ENCODE measurements around the gene COPS4.
"Not testable (repeated sequence)": the region's sequence is repeated elsewhere in the genome, so short reads cannot be mapped to it uniquely, and the experiment has no call there.

The COPS4 gene

GRCh38 chr4:83003044-83003791 is 31.8 kb upstream of the COPS4 start:
- H3K4me1 ChIP-seq (ENCODE audit: control insufficient read depth, insufficient read depth, low read depth, low read length); H3K4ac ChIP-seq (ENCODE audit: low read depth in 1 of 2, low read length in 2 of 2): not testable (repeated sequence)
- WGBS: 88% methylated on average over 11 of the region's 14 CpGs

GRCh38 chr4:83009529-83009928 is 25.5 kb upstream of the COPS4 start:
- no peak overlapping the region for H2AK5ac ChIP-seq (ENCODE audit: low read length, severe bottlenecking)
- H3K27ac ChIP-seq (ENCODE audit: low read length, poor library complexity, severe bottlenecking): no peak overlapping the region
- H3K9ac ChIP-seq (ENCODE audit: low read length): peak overlapping the region; percentile 99
- H3K79me1 ChIP-seq (replicated peaks; ENCODE audit: low read length, poor library complexity, severe bottlenecking): peaks cover 11% of the 10 kb centered on the region
- DNase-seq: peak; percentile 51
- peaks cover 2% of the 10 kb centered on the region for H3K4me1 ChIP-seq (ENCODE audit: control insufficient read depth, insufficient read depth, low read depth, low read length)
- H3K27me3 ChIP-seq (ENCODE audit: control insufficient read depth in 1 of 2, insufficient read depth in 1 of 2, low read length in 2 of 2): no peaks in the 10 kb centered on the region
- H2BK5ac ChIP-seq (ENCODE audit: low read depth, low read length, poor library complexity, severe bottlenecking): no peak overlapping the region
- H2BK15ac ChIP-seq (ENCODE audit: low read depth, poor library complexity, severe bottlenecking): no peak overlapping the region
- no peak overlapping the region for H4K8ac ChIP-seq (ENCODE audit: low read length)
- H3K9me3 ChIP-seq (ENCODE audit: control insufficient read depth, low read length): no peaks in the 10 kb centered on the region
- WGBS: 85% methylated on average over 2 of the region's 3 CpGs
- H3K4me3 ChIP-seq (ENCODE audit: insufficient read depth in 1 of 2, low read depth in 1 of 2, low read length in 2 of 2): peak overlapping the region in 1 of 2 experiments; percentile 95
- H3K4me2 ChIP-seq (ENCODE audit: low read length, poor library complexity, severe bottlenecking): peak overlapping the region; percentile 93
- no peak overlapping the region for H2BK120ac ChIP-seq (ENCODE audit: low read depth, low read length)
- no peak overlapping the region for H2BK12ac ChIP-seq (ENCODE audit: low read length in 2 of 2)
- H3K36me3 ChIP-seq (ENCODE audit: control insufficient read depth in 1 of 2, insufficient read depth in 2 of 2, low read depth in 1 of 2, low read length in 2 of 2): no peaks in the 10 kb centered on the region
- no peak overlapping the region for H3K18ac ChIP-seq (ENCODE audit: low read depth in 1 of 2, low read length in 2 of 2)
- H2AFZ ChIP-seq (ENCODE audit: low read depth, low read length): no peak overlapping the region
- no peak overlapping the region for H3K14ac ChIP-seq (ENCODE audit: low read length in 2 of 2)
- no peak overlapping the region for H4K91ac ChIP-seq (ENCODE audit: low read length)
- H3K23ac ChIP-seq (ENCODE audit: low read length in 2 of 2): no peak overlapping the region
- H3K4ac ChIP-seq (ENCODE audit: low read depth in 1 of 2, low read length in 2 of 2): no peak overlapping the region

More at GRCh38 chr4:83003044-83003791, 31.8 kb upstream of the COPS4 start:
- not testable (repeated sequence) for H3K14ac ChIP-seq (ENCODE audit: low read length in 2 of 2); H3K27ac ChIP-seq (ENCODE audit: low read length, poor library complexity, severe bottlenecking); H2BK15ac ChIP-seq (ENCODE audit: low read depth, poor library complexity, severe bottlenecking); H3K18ac ChIP-seq (ENCODE audit: low read depth in 1 of 2, low read length in 2 of 2); H3K23ac ChIP-seq (ENCODE audit: low read length in 2 of 2); H2BK120ac ChIP-seq (ENCODE audit: low read depth, low read length); H2AFZ ChIP-seq (ENCODE audit: low read depth, low read length); H2BK5ac ChIP-seq (ENCODE audit: low read depth, low read length, poor library complexity, severe bottlenecking); H3K9ac ChIP-seq (ENCODE audit: low read length); H4K91ac ChIP-seq (ENCODE audit: low read length); H3K27me3 ChIP-seq (ENCODE audit: control insufficient read depth in 1 of 2, insufficient read depth in 1 of 2, low read length in 2 of 2); H3K4me2 ChIP-seq (ENCODE audit: low read length, poor library complexity, severe bottlenecking); H3K4me3 ChIP-seq (ENCODE audit: insufficient read depth in 1 of 2, low read depth in 1 of 2, low read length in 2 of 2); H2BK12ac ChIP-seq (ENCODE audit: low read length in 2 of 2); H4K8ac ChIP-seq (ENCODE audit: low read length); H3K9me3 ChIP-seq (ENCODE audit: control insufficient read depth, low read length); H3K36me3 ChIP-seq (ENCODE audit: control insufficient read depth in 1 of 2, insufficient read depth in 2 of 2, low read depth in 1 of 2, low read length in 2 of 2); H2AK5ac ChIP-seq (ENCODE audit: low read length, severe bottlenecking); DNase-seq
- peaks cover 31% of the 10 kb centered on the region for H3K79me1 ChIP-seq (replicated peaks; ENCODE audit: low read length, poor library complexity, severe bottlenecking)

- no peaks in the 10 kb centered on the region for H3K27me3 ChIP-seq (ENCODE audit: control insufficient read depth in 1 of 2, insufficient read depth in 1 of 2, low read length in 2 of 2)
- peak overlapping the region; percentile 82 for H3K27ac ChIP-seq (ENCODE audit: low read length, poor library complexity, severe bottlenecking)
- no peaks in the 10 kb centered on the region for H3K36me3 ChIP-seq (ENCODE audit: control insufficient read depth in 1 of 2, insufficient read depth in 2 of 2, low read depth in 1 of 2, low read length in 2 of 2)
These were observed 24.9 kb upstream of the COPS4 start for GRCh38 chr4:83010111-83010521.

GRCh38 chr4:83010522-83011318 is 24.3 kb upstream of the COPS4 start, which contains the start of gene LIN54:
LIN54 (minus strand) TSS chr4:83010823; CDS start chr4:82984844, 25,979 bp downstream.
- Histone ChIP-seq H3K36me3 (ENCODE audit: control insufficient read depth in 1 of 2, insufficient read depth in 2 of 2, low read depth in 1 of 2, low read length in 2 of 2) (no peaks in the 10 kb centered on the region), H2BK120ac (ENCODE audit: low read depth, low read length) (no peak within 1 kb of the TSS), H3K23ac (ENCODE audit: low read length in 2 of 2) (no peak within 1 kb of the TSS), H3K4me2 (ENCODE audit: low read length, poor library complexity, severe bottlenecking) (peak within 1 kb of the TSS; percentile 98), H3K4me1 (ENCODE audit: control insufficient read depth, insufficient read depth, low read depth, low read length) (peaks cover 2% of the 10 kb centered on the region), H3K4ac (ENCODE audit: low read depth in 1 of 2, low read length in 2 of 2) (peak within 1 kb of the TSS in 1 of 2 experiments; percentile 41), H3K27ac (ENCODE audit: low read length, poor library complexity, severe bottlenecking) (peak within 1 kb of the TSS; percentile 82), H3K9ac (ENCODE audit: low read length) (peak within 1 kb of the TSS; percentile 99), H4K91ac (ENCODE audit: low read length) (no peak within 1 kb of the TSS), H3K27me3 (ENCODE audit: control insufficient read depth in 1 of 2, insufficient read depth in 1 of 2, low read length in 2 of 2) (no peaks in the 10 kb centered on the region), H3K4me3 (ENCODE audit: insufficient read depth in 1 of 2, low read depth in 1 of 2, low read length in 2 of 2) (peak within 1 kb of the TSS; percentile 78 to 95), H4K8ac (ENCODE audit: low read length) (peak within 1 kb of the TSS; percentile 49), H3K18ac (ENCODE audit: low read depth in 1 of 2, low read length in 2 of 2) (peak within 1 kb of the TSS; percentile 71 to 73), H2BK15ac (ENCODE audit: low read depth, poor library complexity, severe bottlenecking) (peak within 1 kb of the TSS; percentile 89), H3K9me3 (ENCODE audit: control insufficient read depth, low read length) (no peaks in the 10 kb centered on the region), H2BK12ac (ENCODE audit: low read length in 2 of 2) (no peak within 1 kb of the TSS), H2AFZ (ENCODE audit: low read depth, low read length) (peak within 1 kb of the TSS; percentile 71), H2BK5ac (ENCODE audit: low read depth, low read length, poor library complexity, severe bottlenecking) (no peak within 1 kb of the TSS), H3K14ac (ENCODE audit: low read length in 2 of 2) (peak within 1 kb of the TSS in 1 of 2 experiments; percentile 48), H3K79me1 (replicated peaks; ENCODE audit: low read length, poor library complexity, severe bottlenecking) (peaks cover 7% of the 10 kb centered on the region), H2AK5ac (ENCODE audit: low read length, severe bottlenecking) (no peak within 1 kb of the TSS)
- DNase-seq: peak; percentile 89
- WGBS: under 1% methylated on average over 35 of the region's 54 CpGs

More at GRCh38 chr4:83010111-83010521, 24.9 kb upstream of the COPS4 start:
- Histone ChIP-seq H3K79me1 (replicated peaks; ENCODE audit: low read length, poor library complexity, severe bottlenecking) (peaks cover 10% of the 10 kb centered on the region), H3K14ac (ENCODE audit: low read length in 2 of 2) (peak overlapping the region in 1 of 2 experiments; percentile 48), H3K18ac (ENCODE audit: low read depth in 1 of 2, low read length in 2 of 2) (peak overlapping the region; percentile 71 to 73), H4K8ac (ENCODE audit: low read length) (peak overlapping the region; percentile 49), H3K4me2 (ENCODE audit: low read length, poor library complexity, severe bottlenecking) (peak overlapping the region; percentile 93), H3K4me3 (ENCODE audit: insufficient read depth in 1 of 2, low read depth in 1 of 2, low read length in 2 of 2) (peak overlapping the region; percentile 78 to 95), H3K23ac (ENCODE audit: low read length in 2 of 2) (no peak overlapping the region), H2AK5ac (ENCODE audit: low read length, severe bottlenecking) (no peak overlapping the region), H2BK12ac (ENCODE audit: low read length in 2 of 2) (no peak overlapping the region), H4K91ac (ENCODE audit: low read length) (no peak overlapping the region), H2AFZ (ENCODE audit: low read depth, low read length) (no peak overlapping the region), H2BK120ac (ENCODE audit: low read depth, low read length) (no peak overlapping the region), H2BK15ac (ENCODE audit: low read depth, poor library complexity, severe bottlenecking) (no peak overlapping the region), H3K9me3 (ENCODE audit: control insufficient read depth, low read length) (no peaks in the 10 kb centered on the region), H2BK5ac (ENCODE audit: low read depth, low read length, poor library complexity, severe bottlenecking) (no peak overlapping the region), H3K9ac (ENCODE audit: low read length) (peak overlapping the region; percentile 99), H3K4ac (ENCODE audit: low read depth in 1 of 2, low read length in 2 of 2) (peak overlapping the region in 1 of 2 experiments; percentile 41), H3K4me1 (ENCODE audit: control insufficient read depth, insufficient read depth, low read depth, low read length) (peaks cover 2% of the 10 kb centered on the region)
- WGBS: under 1% methylated on average over 14 of the region's 14 CpGs
- peak; percentile 69 for DNase-seq
